ENCODE data around the gene EIF3I.
A peak's percentile ranks its signal among the peaks of the same experiment; 100 is the strongest.

Gene EIF3I

DNA sequence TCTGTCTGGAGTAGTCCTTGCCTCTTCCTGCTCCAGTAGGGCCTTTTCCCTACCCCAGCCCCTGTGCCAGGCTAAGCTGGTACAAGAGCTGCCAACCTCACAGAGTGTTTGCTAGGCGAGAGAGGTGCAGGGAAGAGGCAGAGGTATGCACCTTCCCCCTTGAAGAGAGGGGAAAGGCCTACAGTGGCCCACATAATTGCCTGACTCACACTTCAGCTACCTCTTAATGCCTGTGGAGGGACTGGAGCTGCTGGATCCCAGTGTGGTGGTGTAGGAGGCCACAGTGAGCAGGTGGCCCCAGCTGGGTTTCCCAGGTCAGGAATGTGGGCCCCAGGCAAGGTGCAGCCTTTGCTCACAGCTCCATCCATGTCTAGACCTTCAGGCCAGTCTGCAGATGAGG, 25.1 kb upstream of the EIF3I start:
- in situ Hi-C loops (cut with HindIII; ENCODE audit: low sequenced_read_pairs) = no loop called here

DNA sequence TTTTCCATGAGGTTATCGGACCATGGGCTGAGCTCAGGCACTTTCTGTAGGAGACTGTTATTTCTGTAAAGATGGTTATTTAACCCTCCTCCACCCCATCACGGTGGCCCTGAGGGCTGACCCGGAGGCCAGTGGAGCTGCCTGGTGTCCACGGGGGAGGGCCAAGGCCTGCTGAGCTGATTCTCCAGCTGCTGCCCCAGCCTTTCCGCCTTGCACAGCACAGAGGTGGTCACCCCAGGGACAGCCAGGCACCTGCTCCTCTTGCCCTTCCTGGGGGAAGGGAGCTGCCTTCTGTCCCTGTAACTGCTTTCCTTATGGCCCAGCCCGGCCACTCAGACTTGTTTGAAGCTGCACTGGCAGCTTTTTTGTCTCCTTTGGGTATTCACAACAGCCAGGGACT, 24.4 kb upstream of the EIF3I start:
- H3K4me3 ChIP-seq (ENCODE audit: low read depth, low read length) = no peak overlapping the region
- DNase-seq (ENCODE audit: low read depth, low spot score) = no peak
- in situ Hi-C loops (cut with HindIII; ENCODE audit: low sequenced_read_pairs) = no loop called here
- TF ChIP-seq, protein P1, sequence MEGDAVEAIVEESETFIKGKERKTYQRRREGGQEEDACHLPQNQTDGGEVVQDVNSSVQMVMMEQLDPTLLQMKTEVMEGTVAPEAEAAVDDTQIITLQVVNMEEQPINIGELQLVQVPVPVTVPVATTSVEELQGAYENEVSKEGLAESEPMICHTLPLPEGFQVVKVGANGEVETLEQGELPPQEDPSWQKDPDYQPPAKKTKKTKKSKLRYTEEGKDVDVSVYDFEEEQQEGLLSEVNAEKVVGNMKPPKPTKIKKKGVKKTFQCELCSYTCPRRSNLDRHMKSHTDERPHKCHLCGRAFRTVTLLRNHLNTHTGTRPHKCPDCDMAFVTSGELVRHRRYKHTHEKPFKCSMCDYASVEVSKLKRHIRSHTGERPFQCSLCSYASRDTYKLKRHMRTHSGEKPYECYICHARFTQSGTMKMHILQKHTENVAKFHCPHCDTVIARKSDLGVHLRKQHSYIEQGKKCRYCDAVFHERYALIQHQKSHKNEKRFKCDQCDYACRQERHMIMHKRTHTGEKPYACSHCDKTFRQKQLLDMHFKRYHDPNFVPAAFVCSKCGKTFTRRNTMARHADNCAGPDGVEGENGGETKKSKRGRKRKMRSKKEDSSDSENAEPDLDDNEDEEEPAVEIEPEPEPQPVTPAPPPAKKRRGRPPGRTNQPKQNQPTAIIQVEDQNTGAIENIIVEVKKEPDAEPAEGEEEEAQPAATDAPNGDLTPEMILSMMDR (IDR thresholded peaks at IDR 0.05; ENCODE audit: low read depth, low read length) = no peak

More for the DNA sequence above, 25.1 kb upstream of the EIF3I start:
- TF ChIP-seq, protein P1 (IDR thresholded peaks at IDR 0.05; ENCODE audit: low read depth, low read length) = no peak
- DNase-seq (ENCODE audit: low read depth, low spot score) = no peak
- H3K4me3 ChIP-seq (ENCODE audit: low read depth, low read length) = no peak overlapping the region

- in situ Hi-C loops (cut with HindIII; ENCODE audit: low sequenced_read_pairs) = no loop called here
- TF ChIP-seq, protein P1 (IDR thresholded peaks at IDR 0.05; ENCODE audit: low read depth, low read length) = no peak
- no peak overlapping the region for H3K4me3 ChIP-seq (ENCODE audit: low read depth, low read length)
- no peak for DNase-seq (ENCODE audit: low read depth, low spot score)
Observed at GRCh38 chr1:32198237-32199042, 23.8 kb upstream of the EIF3I start.

- no peak for DNase-seq (ENCODE audit: low read depth, low spot score)
- H3K4me3 ChIP-seq (ENCODE audit: low read depth, low read length) = no peak overlapping the region
- TF ChIP-seq, protein P1 (IDR thresholded peaks at IDR 0.05; ENCODE audit: low read depth, low read length) = no peak
- in situ Hi-C loops (cut with HindIII; ENCODE audit: low sequenced_read_pairs) = no loop called here
Observed at GRCh38 chr1:32199043-32199716, 23.0 kb upstream of the EIF3I start.

- in situ Hi-C loops (cut with HindIII; ENCODE audit: low sequenced_read_pairs) = no loop called here
- peak overlapping the region; percentile 69 for H3K4me3 ChIP-seq (ENCODE audit: low read depth, low read length)
- TF ChIP-seq, protein P1 (IDR thresholded peaks at IDR 0.05; ENCODE audit: low read depth, low read length) = no peak
- no peak for DNase-seq (ENCODE audit: low read depth, low spot score)
Observed at GRCh38 chr1:32199717-32200072, 22.5 kb upstream of the EIF3I start.

- in situ Hi-C loops (cut with HindIII; ENCODE audit: low sequenced_read_pairs) = no loop called here
- TF ChIP-seq, protein P1 (IDR thresholded peaks at IDR 0.05; ENCODE audit: low read depth, low read length) = no peak
- peak within 1 kb of the TSS; percentile 69 for H3K4me3 ChIP-seq (ENCODE audit: low read depth, low read length)
- DNase-seq (ENCODE audit: low read depth, low spot score) = peak; percentile 74
Observed at GRCh38 chr1:32200226-32201010, 21.8 kb upstream of the EIF3I start, which contains the start of gene CCDC28B. TSS of gene CCDC28B (plus strand) at chr1:32200595. CDS start at chr1:32201936, 1,341 bp downstream.

Measured in astrocyte of the spinal cord (primary cell).